ENCODE results near the gene TEKT1.

The TEKT1 gene

GRCh38 chr17:6752068-6752909 is 79.2 kb downstream of the TEKT1 start:
- Histone ChIP-seq H3K9me3 (ENCODE audit: control insufficient read depth, insufficient read depth, low read depth, low read length) (no peaks in the 10 kb centered on the region), H3K27ac (ENCODE audit: extremely low read depth, low read depth, low read length) (no peak overlapping the region; the same call in 1 of the 2 replicates), H3K4me3 (ENCODE audit: low read depth, low read length) (no peak overlapping the region), H3K4me1 (ENCODE audit: control insufficient read depth, insufficient read depth, low read length) (no peaks in the 10 kb centered on the region; the same call in 1 of the 2 replicates), H3K36me3 (ENCODE audit: control insufficient read depth in 2 of 2, insufficient read depth in 1 of 2, low read length in 2 of 2) (no peaks in the 10 kb centered on the region)
- TF ChIP-seq KLF10 (tag by site-specific recombination; IDR thresholded peaks at IDR 0.05) = no peak
- TF ChIP-seq, protein P1, sequence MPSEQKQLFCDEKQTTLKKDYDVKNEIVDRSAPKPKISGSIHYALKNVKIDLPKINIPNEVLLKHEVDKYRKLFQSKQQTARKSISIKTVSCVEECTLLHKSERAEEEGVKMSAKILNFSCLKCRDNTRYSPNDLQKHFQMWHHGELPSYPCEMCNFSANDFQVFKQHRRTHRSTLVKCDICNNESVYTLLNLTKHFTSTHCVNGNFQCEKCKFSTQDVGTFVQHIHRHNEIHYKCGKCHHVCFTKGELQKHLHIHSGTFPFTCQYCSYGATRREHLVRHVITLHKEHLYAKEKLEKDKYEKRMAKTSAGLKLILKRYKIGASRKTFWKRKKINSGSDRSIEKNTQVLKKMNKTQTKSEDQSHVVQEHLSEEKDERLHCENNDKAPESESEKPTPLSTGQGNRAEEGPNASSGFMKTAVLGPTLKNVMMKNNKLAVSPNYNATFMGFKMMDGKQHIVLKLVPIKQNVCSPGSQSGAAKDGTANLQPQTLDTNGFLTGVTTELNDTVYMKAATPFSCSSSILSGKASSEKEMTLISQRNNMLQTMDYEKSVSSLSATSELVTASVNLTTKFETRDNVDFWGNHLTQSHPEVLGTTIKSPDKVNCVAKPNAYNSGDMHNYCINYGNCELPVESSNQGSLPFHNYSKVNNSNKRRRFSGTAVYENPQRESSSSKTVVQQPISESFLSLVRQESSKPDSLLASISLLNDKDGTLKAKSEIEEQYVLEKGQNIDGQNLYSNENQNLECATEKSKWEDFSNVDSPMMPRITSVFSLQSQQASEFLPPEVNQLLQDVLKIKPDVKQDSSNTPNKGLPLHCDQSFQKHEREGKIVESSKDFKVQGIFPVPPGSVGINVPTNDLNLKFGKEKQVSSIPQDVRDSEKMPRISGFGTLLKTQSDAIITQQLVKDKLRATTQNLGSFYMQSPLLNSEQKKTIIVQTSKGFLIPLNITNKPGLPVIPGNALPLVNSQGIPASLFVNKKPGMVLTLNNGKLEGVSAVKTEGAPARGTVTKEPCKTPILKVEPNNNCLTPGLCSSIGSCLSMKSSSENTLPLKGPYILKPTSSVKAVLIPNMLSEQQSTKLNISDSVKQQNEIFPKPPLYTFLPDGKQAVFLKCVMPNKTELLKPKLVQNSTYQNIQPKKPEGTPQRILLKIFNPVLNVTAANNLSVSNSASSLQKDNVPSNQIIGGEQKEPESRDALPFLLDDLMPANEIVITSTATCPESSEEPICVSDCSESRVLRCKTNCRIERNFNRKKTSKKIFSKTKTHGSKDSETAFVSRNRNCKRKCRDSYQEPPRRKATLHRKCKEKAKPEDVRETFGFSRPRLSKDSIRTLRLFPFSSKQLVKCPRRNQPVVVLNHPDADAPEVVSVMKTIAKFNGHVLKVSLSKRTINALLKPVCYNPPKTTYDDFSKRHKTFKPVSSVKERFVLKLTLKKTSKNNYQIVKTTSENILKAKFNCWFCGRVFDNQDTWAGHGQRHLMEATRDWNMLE (tag by site-specific recombination; conservative IDR thresholded peaks at IDR 0.05; ENCODE audit: low read depth) = peak; percentile 64
- CTCF ChIA-PET = no interaction called here
- POLR2A ChIA-PET = interaction anchor here (0.6 to 0.7 kb wide), 2 partner anchors 101 to 206 kb away, joined by 3 read pairs; partner anchors contain the start of genes C17orf100 and MED31

DNA sequence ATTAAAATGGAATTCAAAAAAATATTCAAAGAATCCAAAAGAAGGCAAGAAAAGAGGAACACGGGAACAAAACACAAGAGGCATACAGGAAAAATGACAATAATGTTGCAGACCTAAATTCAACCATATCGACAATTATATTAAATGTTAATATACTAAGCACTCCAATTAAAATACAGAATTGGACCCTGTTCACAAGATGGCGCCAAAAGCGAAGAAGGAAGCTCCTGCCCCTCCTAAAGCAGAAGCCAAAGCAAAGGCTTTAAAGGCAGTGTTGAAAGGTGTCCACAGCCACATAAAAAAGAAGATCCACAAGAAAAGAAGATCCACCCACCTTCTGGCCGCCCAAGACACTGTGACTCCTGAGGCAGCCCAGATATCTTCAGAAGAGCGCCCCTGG is 82.0 kb downstream of the TEKT1 start:
- CTCF ChIA-PET = interaction anchor here (0.6 to 3.1 kb wide), 15 partner anchors 9 to 272 kb away, joined by 3 to 13 read pairs (median 3); partner anchors contain the start of gene SLC13A5

GRCh38 chr17:6748617-6749016 is 82.9 kb downstream of the TEKT1 start:
- no peaks in the 10 kb centered on the region; the same call in 1 of the 2 replicates for H3K4me1 ChIP-seq (ENCODE audit: control insufficient read depth, insufficient read depth, low read length)
- H3K4me3 ChIP-seq (ENCODE audit: low read depth, low read length) = no peak overlapping the region
- POLR2A ChIA-PET = no interaction called here
- no peaks in the 10 kb centered on the region for H3K36me3 ChIP-seq (ENCODE audit: control insufficient read depth in 2 of 2, insufficient read depth in 1 of 2, low read length in 2 of 2)
- no peak overlapping the region for H3K27ac ChIP-seq (ENCODE audit: extremely low read depth, low read depth, low read length)
- CTCF ChIA-PET = interaction anchor here (0.6 to 3.1 kb wide), 3 partner anchors 94 to 256 kb away, joined by 3 to 13 read pairs (median 9); no protein-coding TSS in a partner anchor
- no peak for TF ChIP-seq ZNF473 (tag by site-specific recombination; IDR thresholded peaks at IDR 0.05)
- no peak for TF ChIP-seq FEZF1 (tag by site-specific recombination; IDR thresholded peaks at IDR 0.05)
- no peak for TF ChIP-seq ZNF132 (tag by site-specific recombination; IDR thresholded peaks at IDR 0.05; ENCODE audit: borderline replicate concordance)
- no peak for TF ChIP-seq ZNF658 (tag by site-specific recombination; IDR thresholded peaks at IDR 0.05)
- TF ChIP-seq ZNF558 (tag by site-specific recombination; IDR thresholded peaks at IDR 0.05) = peak; percentile 27; the same call in 1 of the 2 replicates
- H3K9me3 ChIP-seq (ENCODE audit: control insufficient read depth, insufficient read depth, low read depth, low read length) = no peaks in the 10 kb centered on the region

More for the DNA sequence above, 82.0 kb downstream of the TEKT1 start:
- Histone ChIP-seq H3K9me3 (ENCODE audit: control insufficient read depth, insufficient read depth, low read depth, low read length) (no peaks in the 10 kb centered on the region), H3K4me1 (ENCODE audit: control insufficient read depth, insufficient read depth, low read length) (no peaks in the 10 kb centered on the region; the same call in 1 of the 2 replicates), H3K4me3 (ENCODE audit: low read depth, low read length) (no peak overlapping the region), H3K27ac (ENCODE audit: extremely low read depth, low read depth, low read length) (no peak overlapping the region), H3K36me3 (ENCODE audit: control insufficient read depth in 2 of 2, insufficient read depth in 1 of 2, low read length in 2 of 2) (no peaks in the 10 kb centered on the region)
- 0 out of 2 replicates have a peak, but pooled peaks have one; percentile 20 for TF ChIP-seq ZNF654 (tag by site-specific recombination; IDR thresholded peaks at IDR 0.05; ENCODE audit: low read depth)
- TF ChIP-seq ZNF416 (tag by site-specific recombination; IDR thresholded peaks at IDR 0.05) = no peak
- POLR2A ChIA-PET = no interaction called here

All from HEK293 (cell line).